ENCODE results near the gene TCFL5.

The TCFL5 gene

DNA sequence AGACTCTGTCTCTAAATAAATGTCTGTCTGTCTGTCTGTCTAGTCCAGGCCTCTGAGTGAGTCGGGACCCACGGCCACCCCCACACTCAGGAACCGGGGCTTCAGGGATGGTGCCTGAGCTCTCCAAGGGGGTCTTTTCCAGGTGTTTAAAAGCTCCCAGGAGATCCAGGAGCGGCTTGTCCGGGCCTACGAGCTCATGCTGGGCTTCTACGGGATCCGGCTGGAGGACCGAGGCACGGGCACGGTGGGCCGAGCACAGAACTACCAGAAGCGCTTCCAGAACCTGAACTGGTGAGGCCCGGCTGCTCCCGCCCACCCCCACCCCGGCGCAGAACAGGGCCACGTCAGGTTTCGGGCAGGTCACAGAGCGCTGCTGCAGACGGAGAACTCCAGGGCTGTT, 50.3 kb downstream of the TCFL5 start:
- ChIA-PET CTCF (no interaction called here), POLR2A (interaction anchor here (1.6 kb wide), 1 partner anchor 17 kb away, joined by 5 read pairs; no protein-coding TSS in a partner anchor)
- peaks cover 2% of the 10 kb centered on the region; the same call in 1 of the 2 replicates for H3K4me1 ChIP-seq (ENCODE audit: control insufficient read depth, insufficient read depth, low read length)
- no peak overlapping the region for H3K4me3 ChIP-seq (ENCODE audit: low read depth, low read length)
- peaks cover 4 to 68% of the 10 kb centered on the region in 2 experiments; a peak in 2 of 3 replicates for H3K36me3 ChIP-seq (ENCODE audit: control insufficient read depth in 2 of 2, insufficient read depth in 1 of 2, low read length in 2 of 2)
- H3K9me3 ChIP-seq (ENCODE audit: control insufficient read depth, insufficient read depth, low read depth, low read length): no peaks in the 10 kb centered on the region
- TF ChIP-seq IKZF3 (tag by site-specific recombination; IDR thresholded peaks at IDR 0.05) (no peak), TCF7L2 (IDR thresholded peaks at IDR 0.05; ENCODE audit: borderline replicate concordance, low read depth, low read length) (no peak), ZNF324 (tag by site-specific recombination; IDR thresholded peaks at IDR 0.05) (no peak), HOXA7 (CRISPR knock-in tag; IDR thresholded peaks at IDR 0.05; ENCODE audit: borderline replicate concordance) (no peak), ZNF133 (tag by site-specific recombination; IDR thresholded peaks at IDR 0.05) (no peak), ZNF768 (tag by site-specific recombination; IDR thresholded peaks at IDR 0.05) (no peak), ZNF335 (tag by site-specific recombination; conservative IDR thresholded peaks at IDR 0.05) (no peak), ZNF792 (tag by site-specific recombination; IDR thresholded peaks at IDR 0.05) (no peak), ZNF629 (tag by site-specific recombination; IDR thresholded peaks at IDR 0.05) (no peak), ZNF785 (tag by site-specific recombination; IDR thresholded peaks at IDR 0.05) (no peak), ZNF48 (tag by site-specific recombination; IDR thresholded peaks at IDR 0.05) (no peak), ZNF777 (tag by site-specific recombination; IDR thresholded peaks at IDR 0.05; ENCODE audit: borderline replicate concordance) (no peak), KLF7 (tag by site-specific recombination; IDR thresholded peaks at IDR 0.05; ENCODE audit: borderline replicate concordance) (no peak), ZNF549 (tag by site-specific recombination; IDR thresholded peaks at IDR 0.05) (no peak)
- TF ChIP-seq, protein P1, sequence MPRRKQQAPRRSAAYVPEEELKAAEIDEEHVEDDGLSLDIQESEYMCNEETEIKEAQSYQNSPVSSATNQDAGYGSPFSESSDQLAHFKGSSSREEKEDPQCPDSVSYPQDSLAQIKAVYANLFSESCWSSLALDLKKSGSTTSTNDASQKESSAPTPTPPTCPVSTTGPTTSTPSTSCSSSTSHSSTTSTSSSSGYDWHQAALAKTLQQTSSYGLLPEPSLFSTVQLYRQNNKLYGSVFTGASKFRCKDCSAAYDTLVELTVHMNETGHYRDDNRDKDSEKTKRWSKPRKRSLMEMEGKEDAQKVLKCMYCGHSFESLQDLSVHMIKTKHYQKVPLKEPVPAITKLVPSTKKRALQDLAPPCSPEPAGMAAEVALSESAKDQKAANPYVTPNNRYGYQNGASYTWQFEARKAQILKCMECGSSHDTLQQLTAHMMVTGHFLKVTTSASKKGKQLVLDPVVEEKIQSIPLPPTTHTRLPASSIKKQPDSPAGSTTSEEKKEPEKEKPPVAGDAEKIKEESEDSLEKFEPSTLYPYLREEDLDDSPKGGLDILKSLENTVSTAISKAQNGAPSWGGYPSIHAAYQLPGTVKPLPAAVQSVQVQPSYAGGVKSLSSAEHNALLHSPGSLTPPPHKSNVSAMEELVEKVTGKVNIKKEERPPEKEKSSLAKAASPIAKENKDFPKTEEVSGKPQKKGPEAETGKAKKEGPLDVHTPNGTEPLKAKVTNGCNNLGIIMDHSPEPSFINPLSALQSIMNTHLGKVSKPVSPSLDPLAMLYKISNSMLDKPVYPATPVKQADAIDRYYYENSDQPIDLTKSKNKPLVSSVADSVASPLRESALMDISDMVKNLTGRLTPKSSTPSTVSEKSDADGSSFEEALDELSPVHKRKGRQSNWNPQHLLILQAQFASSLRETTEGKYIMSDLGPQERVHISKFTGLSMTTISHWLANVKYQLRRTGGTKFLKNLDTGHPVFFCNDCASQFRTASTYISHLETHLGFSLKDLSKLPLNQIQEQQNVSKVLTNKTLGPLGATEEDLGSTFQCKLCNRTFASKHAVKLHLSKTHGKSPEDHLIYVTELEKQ (tag by site-specific recombination; IDR thresholded peaks at IDR 0.05; ENCODE audit: borderline replicate concordance): no peak
- TF ChIP-seq, protein P2, sequence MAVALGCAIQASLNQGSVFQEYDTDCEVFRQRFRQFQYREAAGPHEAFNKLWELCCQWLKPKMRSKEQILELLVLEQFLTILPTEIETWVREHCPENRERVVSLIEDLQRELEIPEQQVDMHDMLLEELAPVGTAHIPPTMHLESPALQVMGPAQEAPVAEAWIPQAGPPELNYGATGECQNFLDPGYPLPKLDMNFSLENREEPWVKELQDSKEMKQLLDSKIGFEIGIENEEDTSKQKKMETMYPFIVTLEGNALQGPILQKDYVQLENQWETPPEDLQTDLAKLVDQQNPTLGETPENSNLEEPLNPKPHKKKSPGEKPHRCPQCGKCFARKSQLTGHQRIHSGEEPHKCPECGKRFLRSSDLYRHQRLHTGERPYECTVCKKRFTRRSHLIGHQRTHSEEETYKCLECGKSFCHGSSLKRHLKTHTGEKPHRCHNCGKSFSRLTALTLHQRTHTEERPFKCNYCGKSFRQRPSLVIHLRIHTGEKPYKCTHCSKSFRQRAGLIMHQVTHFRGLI (tag by site-specific recombination; IDR thresholded peaks at IDR 0.05): no peak
- TF ChIP-seq, protein P3, sequence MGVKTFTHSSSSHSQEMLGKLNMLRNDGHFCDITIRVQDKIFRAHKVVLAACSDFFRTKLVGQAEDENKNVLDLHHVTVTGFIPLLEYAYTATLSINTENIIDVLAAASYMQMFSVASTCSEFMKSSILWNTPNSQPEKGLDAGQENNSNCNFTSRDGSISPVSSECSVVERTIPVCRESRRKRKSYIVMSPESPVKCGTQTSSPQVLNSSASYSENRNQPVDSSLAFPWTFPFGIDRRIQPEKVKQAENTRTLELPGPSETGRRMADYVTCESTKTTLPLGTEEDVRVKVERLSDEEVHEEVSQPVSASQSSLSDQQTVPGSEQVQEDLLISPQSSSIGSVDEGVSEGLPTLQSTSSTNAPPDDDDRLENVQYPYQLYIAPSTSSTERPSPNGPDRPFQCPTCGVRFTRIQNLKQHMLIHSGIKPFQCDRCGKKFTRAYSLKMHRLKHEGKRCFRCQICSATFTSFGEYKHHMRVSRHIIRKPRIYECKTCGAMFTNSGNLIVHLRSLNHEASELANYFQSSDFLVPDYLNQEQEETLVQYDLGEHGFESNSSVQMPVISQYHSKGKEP (tag by site-specific recombination; IDR thresholded peaks at IDR 0.05): no peak
- no peak overlapping the region for H3K27ac ChIP-seq (ENCODE audit: extremely low read depth, low read depth, low read length)

DNA sequence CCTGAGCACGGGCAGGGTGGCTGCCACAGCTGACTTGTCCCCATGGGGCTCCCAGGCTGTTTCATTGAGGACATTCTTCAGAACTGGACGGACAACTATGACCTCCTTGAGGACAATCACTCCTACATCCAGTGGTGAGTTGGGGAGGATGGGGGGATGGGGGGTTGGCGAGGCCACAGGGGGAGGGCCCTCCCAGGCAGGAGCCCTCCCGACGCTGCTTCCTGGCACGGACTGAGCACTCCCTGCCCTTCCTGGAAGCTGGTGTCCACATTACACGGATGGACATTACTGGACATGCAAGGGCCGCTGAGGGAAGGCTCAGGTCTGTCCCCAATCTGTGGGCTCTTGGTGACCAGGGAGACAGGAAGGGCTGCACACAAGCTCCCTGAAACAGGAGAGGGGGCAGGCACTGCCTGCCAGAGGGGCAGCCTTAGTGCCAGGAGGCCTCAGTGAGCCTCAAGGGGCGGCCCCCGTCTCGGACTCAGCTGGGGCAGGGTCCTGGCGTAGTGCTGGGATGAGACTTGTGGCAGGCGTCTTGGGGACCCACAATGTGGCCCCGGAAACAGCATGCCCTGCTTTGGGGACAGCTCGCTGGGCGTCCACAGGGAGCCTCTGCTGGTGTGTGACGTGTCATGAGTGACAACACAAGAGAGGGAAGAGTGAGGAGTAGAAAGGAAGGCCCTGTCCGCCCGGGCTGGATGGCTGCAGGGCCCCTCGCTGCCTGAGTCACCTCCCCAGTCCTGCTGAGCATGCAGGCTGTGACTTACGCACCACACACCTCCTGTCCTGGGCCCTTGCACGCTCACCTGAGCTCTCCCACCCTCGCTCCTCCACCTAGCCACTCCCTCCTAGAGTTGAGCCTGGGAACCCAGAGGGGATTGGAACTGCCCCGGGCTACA, 51.8 kb downstream of the TCFL5 start:
- Histone ChIP-seq H3K9me3 (ENCODE audit: control insufficient read depth, insufficient read depth, low read depth, low read length) (no peaks in the 10 kb centered on the region), H3K4me3 (ENCODE audit: low read depth, low read length) (no peak overlapping the region), H3K36me3 (ENCODE audit: control insufficient read depth in 2 of 2, insufficient read depth in 1 of 2, low read length in 2 of 2) (peaks cover 4 to 68% of the 10 kb centered on the region in 2 experiments; a peak in 2 of 3 replicates), H3K4me1 (ENCODE audit: control insufficient read depth, insufficient read depth, low read length) (no peaks in the 10 kb centered on the region), H3K27ac (ENCODE audit: extremely low read depth, low read depth, low read length) (no peak overlapping the region)
- POLR2A ChIA-PET: no interaction called here
- CTCF ChIA-PET: interaction anchor here (1.2 to 2.8 kb wide), 6 partner anchors 10 to 141 kb away, joined by 3 to 17 read pairs (median 12); no protein-coding TSS in a partner anchor
- TF ChIP-seq GFI1B (tag by site-specific recombination; IDR thresholded peaks at IDR 0.05): no peak
- TF ChIP-seq ZNF626 (tag by site-specific recombination; IDR thresholded peaks at IDR 0.05): no peak
- no peak for TF ChIP-seq ZNF16 (tag by site-specific recombination; IDR thresholded peaks at IDR 0.05; ENCODE audit: low read depth)
- no peak for TF ChIP-seq HOXC10 (CRISPR knock-in tag; IDR thresholded peaks at IDR 0.05)
- no peak for TF ChIP-seq PRDM1 (tag by site-specific recombination; IDR thresholded peaks at IDR 0.05)
- TF ChIP-seq, protein P4, sequence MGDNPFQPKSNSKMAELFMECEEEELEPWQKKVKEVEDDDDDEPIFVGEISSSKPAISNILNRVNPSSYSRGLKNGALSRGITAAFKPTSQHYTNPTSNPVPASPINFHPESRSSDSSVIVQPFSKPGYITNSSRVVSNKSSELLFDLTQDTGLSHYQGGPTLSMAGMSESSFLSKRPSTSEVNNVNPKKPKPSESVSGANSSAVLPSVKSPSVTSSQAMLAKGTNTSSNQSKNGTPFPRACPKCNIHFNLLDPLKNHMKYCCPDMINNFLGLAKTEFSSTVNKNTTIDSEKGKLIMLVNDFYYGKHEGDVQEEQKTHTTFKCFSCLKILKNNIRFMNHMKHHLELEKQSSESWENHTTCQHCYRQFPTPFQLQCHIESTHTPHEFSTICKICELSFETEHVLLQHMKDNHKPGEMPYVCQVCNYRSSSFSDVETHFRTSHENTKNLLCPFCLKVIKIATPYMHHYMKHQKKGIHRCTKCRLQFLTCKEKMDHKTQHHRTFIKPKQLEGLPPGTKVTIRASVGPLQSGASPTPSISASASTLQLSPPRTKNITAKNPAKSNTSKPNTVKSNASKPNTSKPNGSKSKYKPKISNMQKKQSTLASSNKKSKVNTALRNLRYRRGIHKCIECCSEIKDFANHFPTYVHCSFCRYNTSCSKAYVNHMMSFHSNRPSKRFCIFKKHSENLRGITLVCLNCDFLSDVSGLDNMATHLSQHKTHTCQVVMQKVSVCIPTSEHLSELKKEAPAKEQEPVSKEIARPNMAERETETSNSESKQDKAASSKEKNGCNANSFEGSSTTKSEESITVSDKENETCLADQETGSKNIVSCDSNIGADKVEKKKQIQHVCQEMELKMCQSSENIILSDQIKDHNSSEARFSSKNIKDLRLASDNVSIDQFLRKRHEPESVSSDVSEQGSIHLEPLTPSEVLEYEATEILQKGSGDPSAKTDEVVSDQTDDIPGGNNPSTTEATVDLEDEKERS (tag by site-specific recombination; IDR thresholded peaks at IDR 0.05): no peak
- TF ChIP-seq ZNF121 (tag by site-specific recombination; IDR thresholded peaks at IDR 0.05): no peak
- TF ChIP-seq ZNF223 (tag by site-specific recombination; IDR thresholded peaks at IDR 0.05): no peak
- TF ChIP-seq GLIS1 (tag by site-specific recombination; IDR thresholded peaks at IDR 0.05): no peak
